ENCODE results near the gene LSM12.
"Not testable (repeated sequence)": the region's sequence is repeated elsewhere in the genome, so short reads cannot be mapped to it uniquely, and the experiment has no call there.

Gene LSM12

GRCh38 chr17:44076716-44077594 lies 10.5 kb upstream of the LSM12 start:
- no peak for DNase-seq (ENCODE audit: low spot score)

GRCh38 chr17:44075598-44076293 lies 9.3 kb upstream of the LSM12 start:
- DNase-seq (ENCODE audit: low spot score): no peak

GRCh38 chr17:44074911-44075285 lies 8.4 kb upstream of the LSM12 start:
- no peak for DNase-seq (ENCODE audit: low spot score)

GRCh38 chr17:44074231-44074910 lies 7.9 kb upstream of the LSM12 start:
- DNase-seq (ENCODE audit: low spot score): no peak

- no peak for DNase-seq (ENCODE audit: low spot score)
Observed at GRCh38 chr17:44071772-44072171, 5.3 kb upstream of the LSM12 start.

- no peak for DNase-seq (ENCODE audit: low spot score)
Observed at GRCh38 chr17:44071198-44071520, 4.7 kb upstream of the LSM12 start.

GRCh38 chr17:44070455-44071197 lies 4.2 kb upstream of the LSM12 start, which contains the start of gene G6PC3:
G6PC3 (plus strand) TSS chr17:44070735; CDS start chr17:44070966, 231 bp downstream.
- DNase-seq (ENCODE audit: low spot score): peak; percentile 96

GRCh38 chr17:44069974-44070454 lies 3.5 kb upstream of the LSM12 start:
- DNase-seq (ENCODE audit: low spot score): peak; percentile 39

- DNase-seq (ENCODE audit: low spot score): no peak
Observed at GRCh38 chr17:44067545-44067940, 1.1 kb upstream of the LSM12 start.

GRCh38 chr17:44065668-44066203 lies 735 bp downstream of the LSM12 start:
- DNase-seq (ENCODE audit: low spot score): no peak

- no peak for DNase-seq (ENCODE audit: low spot score)
Observed at GRCh38 chr17:44063704-44064639, 2.5 kb downstream of the LSM12 start.

- no peak for DNase-seq (ENCODE audit: low spot score)
Observed at GRCh38 chr17:44062871-44063270, 3.6 kb downstream of the LSM12 start.

- DNase-seq (ENCODE audit: low spot score): no peak
Observed at GRCh38 chr17:44061446-44061845, 5.0 kb downstream of the LSM12 start.

- DNase-seq (ENCODE audit: low spot score): no peak
Observed at GRCh38 chr17:44059101-44059892, 7.2 kb downstream of the LSM12 start.

- no peak for DNase-seq (ENCODE audit: low spot score)
Observed at GRCh38 chr17:44053125-44053872, 13.2 kb downstream of the LSM12 start.

- DNase-seq (ENCODE audit: low spot score): no peak
Observed at GRCh38 chr17:44049294-44050060, 17.0 kb downstream of the LSM12 start.

- DNase-seq (ENCODE audit: low spot score): not testable (repeated sequence)
Observed at GRCh38 chr17:44046893-44047292, 19.6 kb downstream of the LSM12 start.

GRCh38 chr17:44045486-44045885 lies 21.0 kb downstream of the LSM12 start:
- no peak for DNase-seq (ENCODE audit: low spot score)
